Breast epithelium (tissue), 4 donors: Measurements from ENCODE around the gene IQCH. TPM values are rescaled to one million over a fixed set of nuclear protein-coding genes. Genes with fewer than 3 reads are reported as not detected.

Experiments used
- DNase-seq, 2 donors: peaks; one replicate each; pipeline ENCODE4 v3.0.0-alpha.2; 2019; ENCODE audit warnings: low spot score in 2 of 2
- H3K27ac ChIP-seq, 2 donors: fragments of 200-600 bp; sonication (generic) in 1 of 2; one replicate each; pipeline ENCODE4 v1.5.1; 2016 to 2019; ENCODE audit warnings: mild to moderate bottlenecking in 1 of 2
- H3K27me3 ChIP-seq, 2 donors: fragments of 200-600 bp; sonication (generic) in 1 of 2; one replicate each; pipeline versions ENCODE4 v1.5.1 to v1.6.0; 2017 to 2019; ENCODE audit warnings: control low read depth in 1 of 2, mild to moderate bottlenecking in 1 of 2
- H3K36me3 ChIP-seq: fragments of 200-600 bp; one replicate; pipeline ENCODE4 v1.5.1; 2019
- H3K4me1 ChIP-seq, 2 donors: fragments of 200-600 bp; sonication (generic); one replicate each; pipeline ENCODE4 v1.5.1; 2016 to 2019; ENCODE audit warnings: control low read depth in 1 of 2
- H3K4me3 ChIP-seq, 3 donors: fragments of 200-600 bp; sonication (generic); 1 replicate in 2 of 3; 2 replicates in 1 of 3; pipeline ENCODE4 v1.5.1; 2016 to 2019; ENCODE audit warnings: mild to moderate bottlenecking in 3 of 3, moderate library complexity in 2 of 3
- H3K9me3 ChIP-seq, 2 donors: fragments of 200-600 bp; sonication (generic) in 1 of 2; one replicate each; pipeline ENCODE4 v1.5.1; 2016 to 2019; ENCODE audit warnings: control low read depth in 1 of 2
- POLR2A ChIP-seq: fragments of 450-650 bp; IDR thresholded peaks from one replicate; pipeline ENCODE4 v1.6.1; 2016; ENCODE audit warnings: antibody characterized with exemption, mild to moderate bottlenecking, moderate library complexity
- POLR2AphosphoS5 ChIP-seq, 3 donors: sonication (generic); formaldehyde crosslinking; IDR thresholded peaks; one replicate each; pipeline ENCODE4 v1.6.1; 2017; ENCODE audit warnings: antibody characterized with exemption in 3 of 3
- intact Hi-C: fragments of 100-400 bp; cut with DNase I; formaldehyde crosslinking; loops from one replicate; pipeline ENCODE4 v1.15.1; 2023; ENCODE audit warnings: low total_unique reads
- total RNA-seq, 3 donors: library from RNA; depleted of rRNA; stranded (reverse); fragments of >200 nt; gene quantifications; one replicate each; pipeline ENCODE4 v1.1.0, GENCODE V29; 2016
- TF ChIP-seq, protein P1 (sequence below), 3 donors: fragments of 450-650 bp; IDR thresholded peaks; one replicate each; pipeline ENCODE4 v1.5.1; 2016 to 2017; ENCODE audit warnings: antibody characterized with exemption in 3 of 3, mild to moderate bottlenecking in 3 of 3, moderate library complexity in 3 of 3

Gene IQCH
- total RNA-seq, 3 donors from 2014 or later, result 0.64 to 11.9 (median 6.6) TPM

DNA sequence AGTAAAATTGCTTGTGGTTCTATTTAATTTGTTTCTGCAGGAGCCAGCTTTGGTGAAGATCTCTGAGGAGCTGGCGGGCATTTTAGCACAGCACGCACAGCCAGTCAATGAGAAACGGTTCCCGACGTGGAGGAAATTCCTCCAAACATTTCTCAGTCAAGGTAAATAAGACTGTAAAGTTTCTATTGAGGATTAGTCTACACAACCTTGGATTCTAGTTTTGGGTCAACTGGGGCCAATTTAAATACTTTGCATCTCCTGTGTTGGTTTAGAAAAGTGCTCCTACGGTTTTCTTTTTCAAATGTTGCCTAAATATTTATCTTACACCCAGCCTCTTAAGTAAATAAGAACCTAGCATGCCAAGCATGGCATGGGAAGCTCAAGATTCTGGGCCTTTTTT lies 162.3 kb downstream of the IQCH start:
- Histone ChIP-seq H3K9me3 (no peaks in the 10 kb centered on the region), H3K27ac (no peak overlapping the region), H3K4me3 (no peak overlapping the region), H3K27me3 (no peaks in the 10 kb centered on the region), H3K36me3 (no peaks in the 10 kb centered on the region), H3K4me1 (no peaks in the 10 kb centered on the region)
- no peak for DNase-seq
- TF ChIP-seq, protein P1, sequence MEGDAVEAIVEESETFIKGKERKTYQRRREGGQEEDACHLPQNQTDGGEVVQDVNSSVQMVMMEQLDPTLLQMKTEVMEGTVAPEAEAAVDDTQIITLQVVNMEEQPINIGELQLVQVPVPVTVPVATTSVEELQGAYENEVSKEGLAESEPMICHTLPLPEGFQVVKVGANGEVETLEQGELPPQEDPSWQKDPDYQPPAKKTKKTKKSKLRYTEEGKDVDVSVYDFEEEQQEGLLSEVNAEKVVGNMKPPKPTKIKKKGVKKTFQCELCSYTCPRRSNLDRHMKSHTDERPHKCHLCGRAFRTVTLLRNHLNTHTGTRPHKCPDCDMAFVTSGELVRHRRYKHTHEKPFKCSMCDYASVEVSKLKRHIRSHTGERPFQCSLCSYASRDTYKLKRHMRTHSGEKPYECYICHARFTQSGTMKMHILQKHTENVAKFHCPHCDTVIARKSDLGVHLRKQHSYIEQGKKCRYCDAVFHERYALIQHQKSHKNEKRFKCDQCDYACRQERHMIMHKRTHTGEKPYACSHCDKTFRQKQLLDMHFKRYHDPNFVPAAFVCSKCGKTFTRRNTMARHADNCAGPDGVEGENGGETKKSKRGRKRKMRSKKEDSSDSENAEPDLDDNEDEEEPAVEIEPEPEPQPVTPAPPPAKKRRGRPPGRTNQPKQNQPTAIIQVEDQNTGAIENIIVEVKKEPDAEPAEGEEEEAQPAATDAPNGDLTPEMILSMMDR (IDR thresholded peaks at IDR 0.05), result no peak
- no peak for TF ChIP-seq POLR2A
- TF ChIP-seq POLR2AphosphoS5 (IDR thresholded peaks at IDR 0.05), result no peak
- intact Hi-C loops, result no loop called here

DNA sequence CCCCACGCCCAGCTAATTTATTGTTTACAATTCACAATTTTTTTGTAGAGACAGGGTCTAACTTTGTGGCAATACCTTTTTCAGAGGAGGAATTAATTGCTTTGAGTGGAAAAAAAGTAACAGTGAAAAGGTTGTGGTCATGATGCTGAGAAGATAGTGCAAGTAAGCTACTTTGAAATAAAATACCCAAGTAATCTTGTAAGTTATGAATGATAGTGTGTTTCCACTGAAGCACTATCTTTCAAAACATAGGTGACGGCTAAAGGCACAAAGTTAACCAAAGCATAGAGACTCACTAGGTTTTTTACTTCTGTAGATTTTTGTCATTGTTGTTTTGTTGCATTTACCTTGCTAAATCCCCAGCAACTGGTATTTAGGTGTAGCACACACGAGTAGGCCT lies 165.1 kb downstream of the IQCH start:
- Histone ChIP-seq H3K27ac (no peak overlapping the region), H3K36me3 (no peaks in the 10 kb centered on the region), H3K4me1 (no peaks in the 10 kb centered on the region), H3K4me3 (no peak overlapping the region), H3K9me3 (no peaks in the 10 kb centered on the region), H3K27me3 (no peaks in the 10 kb centered on the region)
- intact Hi-C loops, result no loop called here
- TF ChIP-seq POLR2A (no peak), POLR2AphosphoS5 (IDR thresholded peaks at IDR 0.05) (no peak)
- TF ChIP-seq, protein P1 (IDR thresholded peaks at IDR 0.05), result no peak
- no peak for DNase-seq

DNA sequence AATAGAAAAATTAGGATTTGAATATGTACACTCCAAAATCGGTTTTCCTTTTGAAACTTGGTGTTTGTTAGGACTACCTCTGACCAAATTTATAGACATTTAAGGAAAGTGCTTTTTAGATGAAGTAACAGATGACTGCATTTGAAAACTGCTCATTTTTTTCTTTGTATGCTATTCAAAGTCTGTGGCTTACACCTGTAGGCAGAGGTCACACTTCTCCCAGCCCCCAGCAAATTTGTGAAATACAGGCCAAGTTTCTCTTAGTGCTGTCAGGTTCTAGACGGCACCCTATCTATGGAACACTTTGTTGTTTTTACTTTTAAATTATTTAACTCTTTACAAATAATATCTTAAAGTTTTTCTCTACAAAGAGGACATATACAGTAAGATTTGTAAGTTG lies 165.6 kb downstream of the IQCH start:
- intact Hi-C loops, result no loop called here
- TF ChIP-seq POLR2A, result no peak
- TF ChIP-seq POLR2AphosphoS5 (IDR thresholded peaks at IDR 0.05), result no peak
- TF ChIP-seq, protein P1 (IDR thresholded peaks at IDR 0.05), result no peak
- Histone ChIP-seq H3K9me3 (no peaks in the 10 kb centered on the region), H3K27me3 (no peaks in the 10 kb centered on the region), H3K4me1 (no peaks in the 10 kb centered on the region), H3K4me3 (no peak overlapping the region), H3K36me3 (no peaks in the 10 kb centered on the region), H3K27ac (no peak overlapping the region)
- DNase-seq, result no peak

DNA sequence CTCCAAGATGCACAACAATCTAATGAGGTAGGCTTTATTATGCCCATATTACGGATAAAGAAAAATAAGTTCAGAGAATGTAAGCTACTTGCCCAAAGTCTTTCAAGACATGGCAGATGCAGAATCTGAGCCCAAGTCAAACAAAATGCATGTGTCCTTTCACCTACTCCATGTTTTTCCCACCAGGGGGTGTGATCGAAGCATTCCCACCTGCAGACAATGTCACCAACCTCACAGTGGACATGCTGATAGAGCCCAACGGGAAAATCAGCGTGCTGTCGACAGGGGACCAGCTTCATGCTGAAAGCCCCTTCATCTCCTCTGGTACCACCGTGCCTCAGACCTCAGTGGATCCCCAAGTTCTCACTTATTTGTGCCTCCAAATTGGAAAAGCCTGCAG lies 166.5 kb downstream of the IQCH start:
- H3K4me1 ChIP-seq, result no peaks in the 10 kb centered on the region
- no peaks in the 10 kb centered on the region for H3K9me3 ChIP-seq
- H3K36me3 ChIP-seq, result no peaks in the 10 kb centered on the region
- no peak overlapping the region for H3K4me3 ChIP-seq
- intact Hi-C loops, result no loop called here
- TF ChIP-seq POLR2AphosphoS5 (IDR thresholded peaks at IDR 0.05), result no peak
- TF ChIP-seq, protein P1 (IDR thresholded peaks at IDR 0.05), result no peak
- no peak for TF ChIP-seq POLR2A
- H3K27ac ChIP-seq, result no peak overlapping the region
- no peak for DNase-seq
- no peaks in the 10 kb centered on the region for H3K27me3 ChIP-seq

DNA sequence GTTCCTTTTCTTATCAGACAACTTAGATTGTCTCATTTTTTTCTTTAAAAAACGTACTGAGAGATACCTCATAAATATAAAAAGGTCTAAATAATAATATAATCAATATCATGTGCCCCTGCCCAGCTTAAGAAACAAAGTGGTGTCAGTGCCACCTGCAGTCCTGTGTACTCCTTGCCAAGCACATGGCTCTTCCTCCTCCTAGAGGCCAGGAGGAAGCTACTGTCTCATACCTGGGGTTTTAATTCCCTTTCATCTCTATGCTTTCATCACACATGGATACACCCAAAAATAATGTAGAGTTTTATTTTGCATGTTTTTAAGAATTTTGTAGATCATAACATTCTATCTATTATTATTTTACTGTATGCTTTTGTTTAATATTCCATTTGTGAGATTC lies 167.7 kb downstream of the IQCH start:
- intact Hi-C loops, result no loop called here
- no peak overlapping the region for H3K4me3 ChIP-seq
- TF ChIP-seq, protein P1 (IDR thresholded peaks at IDR 0.05), result no peak
- TF ChIP-seq POLR2AphosphoS5 (IDR thresholded peaks at IDR 0.05) (no peak), POLR2A (no peak)
- no peak for DNase-seq
- no peak overlapping the region for H3K27ac ChIP-seq
- H3K4me1 ChIP-seq, result no peaks in the 10 kb centered on the region
- no peaks in the 10 kb centered on the region for H3K36me3 ChIP-seq
- H3K9me3 ChIP-seq, result no peaks in the 10 kb centered on the region
- H3K27me3 ChIP-seq, result no peaks in the 10 kb centered on the region
